Adrenal gland (tissue), 5 donors: ENCODE results near the gene SATB1.

ENCODE experiments used
- CTCF ChIP-seq, 6 experiments: fragments of 450-650 bp in 4 of 6; fragments of 200-600 bp in 2 of 6; sonication (generic) in 1 of 6; IDR thresholded peaks; 1 replicate in 5 of 6; 2 replicates in 1 of 6; pipeline versions ENCODE4 v1.5.1 to v1.8.0; 2016 to 2021; ENCODE audit warnings: antibody characterized with exemption in 6 of 6, mild to moderate bottlenecking in 2 of 6, moderate library complexity in 1 of 6
- POLR2A ChIP-seq, 2 donors: fragments of 450-650 bp; IDR thresholded peaks; one replicate each; pipeline ENCODE4 v1.6.1; 2017; ENCODE audit warnings: antibody characterized with exemption in 2 of 2, mild to moderate bottlenecking in 2 of 2, moderate library complexity in 1 of 2
- donor health status: DM: no; HTN: no; CAD: no.

- TF ChIP-seq CTCF (IDR thresholded peaks at IDR 0.05) (no peak), POLR2A (IDR thresholded peaks at IDR 0.05) (no peak)
Measured at GRCh38 chr3:18432752-18433151, 7.6 kb upstream of the SATB1 start.
